Natural killer cell (primary cell): Measurements from ENCODE around the gene SYNM. TPM values are rescaled to one million over a fixed set of nuclear protein-coding genes. Genes with fewer than 3 reads are reported as not detected.

Experiments
- ATAC-seq, 3 donors: fragments of 150-1000 bp in 2 of 3; fragments of 200-7000 bp in 1 of 3; cut with Tn5 transposase; 1 replicate in 1 of 3; 2 replicates in 2 of 3; pipeline ENCODE4 v1.10.0; 2021; ENCODE audit warnings: mild to moderate bottlenecking in 2 of 3, moderate library complexity in 2 of 3
- DNase-seq, 2 donors: peaks; one replicate each; pipeline versions ENCODE4 v3.0.0 to v3.0.0-alpha.2; 2013 to 2021; ENCODE audit warnings: mixed read lengths in 1 of 2
- H3K27ac ChIP-seq: one replicate; pipeline ENCODE4 v1.5.1; 2013; ENCODE audit warnings: mild to moderate bottlenecking, low read length
- H3K27me3 ChIP-seq: one replicate; pipeline ENCODE4 v1.6.1; 2013; ENCODE audit warnings: low read length; ENCODE audit not compliant: control insufficient read depth, insufficient read depth
- H3K36me3 ChIP-seq: one replicate; pipeline ENCODE4 v1.6.1; 2013; ENCODE audit warnings: low read length; ENCODE audit not compliant: control insufficient read depth, insufficient read depth
- H3K4me1 ChIP-seq: one replicate; pipeline ENCODE4 v1.6.1; 2013; ENCODE audit warnings: low read length; ENCODE audit not compliant: control insufficient read depth, insufficient read depth
- H3K4me3 ChIP-seq: one replicate; pipeline ENCODE4 v1.5.1; 2013; ENCODE audit warnings: low read length
- H3K9me3 ChIP-seq: one replicate; pipeline ENCODE4 v1.6.1; 2013; ENCODE audit warnings: low read length; ENCODE audit not compliant: control insufficient read depth, insufficient read depth
- H3K27ac Mint-ChIP-seq, 2 donors: one replicate each; pipeline ENCODE4 v1.8.0; 2022; ENCODE audit warnings: mild to moderate bottlenecking in 2 of 2, mixed read lengths in 2 of 2, moderate library complexity in 1 of 2
- H3K27me3 Mint-ChIP-seq, 2 donors: one replicate each; pipeline ENCODE4 v1.8.0; 2022; ENCODE audit warnings: low read depth in 2 of 2, mixed read lengths in 2 of 2
- H3K36me3 Mint-ChIP-seq: one replicate; pipeline ENCODE4 v1.8.0; 2022; ENCODE audit warnings: mixed read lengths
- H3K4me1 Mint-ChIP-seq, 2 donors: one replicate each; pipeline ENCODE4 v1.8.0; 2022; ENCODE audit warnings: mixed read lengths in 2 of 2
- H3K4me3 Mint-ChIP-seq: one replicate; pipeline ENCODE4 v1.8.0; 2022; ENCODE audit warnings: mild to moderate bottlenecking, moderate library complexity, mixed read lengths
- H3K9me3 Mint-ChIP-seq, 2 donors: one replicate each; pipeline ENCODE4 v1.8.0; 2022; ENCODE audit warnings: mixed read lengths in 2 of 2
- WGBS: methylation state at CpG from one replicate; pipeline ENCODE4 v1.1.7; 2013; ENCODE audit warnings: missing lambda C conversion rate; ENCODE audit not compliant: insufficient coverage; 5-methylcytosine and 5-hydroxymethylcytosine counted together
- intact Hi-C: fragments of 100-400 bp; cut with micrococcal nuclease; formaldehyde crosslinking; loops from one replicate; pipeline ENCODE4 v1.14.2; 2022
- total RNA-seq, 4 donors: library from RNA; stranded (reverse); fragments of 120-200 nt in 1 of 4; gene quantifications; one replicate each; pipeline versions ENCODE4 v1.2.3 to v1.2.4, GENCODE V29; 2013 to 2022
- TF ChIP-seq, protein P1 (sequence below): fragments of 200-600 bp; IDR thresholded peaks from one replicate; pipeline ENCODE4 v1.8.0; 2022; ENCODE audit warnings: antibody characterized with exemption

SYNM gene
- total RNA-seq, 3 donors from 2014 or later (not counting 1 experiment from before 2014, with no cell fraction given) = 0.11 to 0.48 (median 0.42) TPM

DNA sequence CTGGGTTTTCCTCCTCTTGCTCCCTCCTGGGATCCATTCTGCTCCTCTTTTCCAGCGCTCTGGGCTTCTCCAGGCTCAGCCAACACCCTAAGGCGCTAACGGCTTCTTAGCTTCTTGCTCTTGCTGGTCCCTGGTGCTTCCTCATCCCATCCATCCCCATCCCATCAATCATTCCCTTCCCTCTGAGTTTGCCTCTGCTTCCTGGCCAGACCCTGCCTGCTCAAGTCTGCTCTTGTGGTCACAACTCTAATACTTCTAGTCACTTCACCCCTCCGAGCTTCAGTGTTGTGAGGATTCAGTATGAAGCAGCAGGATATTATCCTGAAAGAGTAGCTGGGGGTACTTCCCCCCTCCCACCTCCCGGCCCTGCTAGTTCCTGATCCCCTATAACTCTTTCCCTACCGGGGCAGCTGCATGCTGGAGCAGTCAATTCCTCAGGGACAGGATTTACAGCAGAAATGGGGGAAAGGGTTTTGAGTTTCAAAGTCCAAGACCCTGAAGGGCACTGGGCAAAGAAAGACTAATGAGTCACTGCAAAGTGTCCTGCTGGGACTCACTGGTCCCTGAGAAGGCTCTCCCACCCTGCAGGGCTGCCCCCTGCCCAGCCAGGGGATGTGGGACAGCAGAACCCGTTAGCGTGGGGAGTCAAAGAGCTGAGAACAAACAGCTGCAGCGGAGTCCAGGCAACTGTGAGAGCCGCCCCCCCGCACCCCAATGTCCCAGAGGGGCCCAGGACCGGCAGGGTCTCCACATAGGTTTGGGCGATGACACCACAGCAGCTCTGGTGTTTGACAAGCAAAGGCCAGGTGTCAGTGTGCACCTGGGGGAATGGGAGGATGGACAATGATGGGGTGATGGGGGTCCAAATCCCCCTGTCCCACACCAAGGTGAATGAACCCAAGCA, 2.3 kb upstream of the SYNM start:
- Mint-ChIP-seq H3K36me3 (no peaks in the 10 kb centered on the region), H3K4me3 (no peak overlapping the region), H3K27me3 (peaks cover 35 to 36% of the 10 kb centered on the region in 2 donors), H3K4me1 (peaks cover 0 to 10% of the 10 kb centered on the region in 2 donors), H3K9me3 (no peaks in the 10 kb centered on the region), H3K27ac (no peak overlapping the region)
- intact Hi-C loops = loop anchor here (5.0 kb wide), 1 partner anchor 110 kb away; no protein-coding TSS in a partner anchor
- no peaks in the 10 kb centered on the region for H3K9me3 ChIP-seq
- no peaks in the 10 kb centered on the region for H3K36me3 ChIP-seq
- DNase-seq = peak in 1 of 2 donors; percentile 8
- no peak for ATAC-seq
- H3K4me1 ChIP-seq = peaks cover 13% of the 10 kb centered on the region
- TF ChIP-seq, protein P1, sequence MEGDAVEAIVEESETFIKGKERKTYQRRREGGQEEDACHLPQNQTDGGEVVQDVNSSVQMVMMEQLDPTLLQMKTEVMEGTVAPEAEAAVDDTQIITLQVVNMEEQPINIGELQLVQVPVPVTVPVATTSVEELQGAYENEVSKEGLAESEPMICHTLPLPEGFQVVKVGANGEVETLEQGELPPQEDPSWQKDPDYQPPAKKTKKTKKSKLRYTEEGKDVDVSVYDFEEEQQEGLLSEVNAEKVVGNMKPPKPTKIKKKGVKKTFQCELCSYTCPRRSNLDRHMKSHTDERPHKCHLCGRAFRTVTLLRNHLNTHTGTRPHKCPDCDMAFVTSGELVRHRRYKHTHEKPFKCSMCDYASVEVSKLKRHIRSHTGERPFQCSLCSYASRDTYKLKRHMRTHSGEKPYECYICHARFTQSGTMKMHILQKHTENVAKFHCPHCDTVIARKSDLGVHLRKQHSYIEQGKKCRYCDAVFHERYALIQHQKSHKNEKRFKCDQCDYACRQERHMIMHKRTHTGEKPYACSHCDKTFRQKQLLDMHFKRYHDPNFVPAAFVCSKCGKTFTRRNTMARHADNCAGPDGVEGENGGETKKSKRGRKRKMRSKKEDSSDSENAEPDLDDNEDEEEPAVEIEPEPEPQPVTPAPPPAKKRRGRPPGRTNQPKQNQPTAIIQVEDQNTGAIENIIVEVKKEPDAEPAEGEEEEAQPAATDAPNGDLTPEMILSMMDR = no peak
- no peak overlapping the region for H3K4me3 ChIP-seq
- peaks cover 14% of the 10 kb centered on the region for H3K27me3 ChIP-seq
- WGBS = 74% methylated on average over 12 of the region's 13 CpGs
- no peak overlapping the region for H3K27ac ChIP-seq

DNA sequence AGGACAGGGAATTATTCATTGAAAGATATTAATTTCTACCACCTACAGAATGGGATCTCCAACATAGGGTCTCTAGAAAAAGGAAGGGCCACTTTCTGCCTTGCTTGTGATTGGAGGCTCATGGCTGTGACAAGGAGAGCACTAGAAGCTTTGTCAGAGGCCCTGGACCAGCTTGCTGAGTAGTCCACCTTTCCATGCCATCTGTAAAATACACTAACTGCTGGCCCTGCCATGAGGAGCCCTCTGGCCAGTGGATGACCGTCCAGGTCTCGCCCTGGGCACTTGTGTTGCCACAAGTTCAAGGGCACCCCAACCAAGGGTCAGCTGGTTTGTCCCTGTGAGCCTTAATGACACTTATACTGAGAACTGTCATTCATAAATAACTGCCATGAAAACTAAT, 1.6 kb upstream of the SYNM start:
- peak overlapping the region; percentile 32 for H3K4me3 Mint-ChIP-seq
- 93% methylated on average over 2 of the region's 2 CpGs for WGBS

DNA sequence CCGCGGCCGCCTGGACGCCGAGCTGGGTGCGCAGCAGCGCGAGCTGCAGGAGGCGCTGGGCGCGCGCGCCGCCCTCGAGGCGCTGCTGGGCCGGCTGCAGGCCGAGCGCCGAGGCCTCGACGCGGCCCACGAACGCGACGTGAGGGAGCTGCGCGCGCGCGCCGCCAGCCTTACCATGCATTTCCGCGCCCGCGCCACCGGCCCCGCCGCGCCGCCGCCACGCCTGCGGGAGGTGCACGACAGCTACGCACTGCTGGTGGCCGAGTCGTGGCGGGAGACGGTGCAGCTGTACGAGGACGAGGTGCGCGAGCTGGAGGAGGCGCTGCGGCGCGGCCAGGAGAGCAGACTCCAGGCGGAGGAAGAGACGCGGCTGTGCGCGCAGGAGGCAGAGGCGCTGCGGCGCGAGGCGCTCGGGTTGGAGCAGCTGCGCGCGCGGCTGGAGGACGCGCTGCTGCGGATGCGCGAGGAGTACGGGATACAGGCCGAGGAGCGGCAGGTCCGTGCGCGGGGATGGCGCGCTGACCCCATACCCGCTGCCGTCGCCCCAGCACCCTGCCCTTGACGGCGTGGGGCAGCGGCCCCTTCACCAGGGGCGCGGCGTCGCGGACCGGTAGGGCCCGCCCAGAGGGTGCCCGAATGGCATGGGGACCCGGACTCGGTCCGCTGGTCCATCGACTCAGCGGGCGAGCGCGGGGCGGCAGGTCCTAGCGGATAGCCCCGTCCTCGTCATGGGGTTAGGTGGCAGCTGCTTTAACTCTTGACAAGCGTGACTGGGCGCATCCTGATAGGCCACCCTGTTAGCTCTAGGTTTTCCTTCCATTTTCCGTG, 848 bp downstream of the SYNM start:
- 5% methylated on average over 116 of the region's 116 CpGs for WGBS
- DNase-seq (peak in 1 of 2 donors; percentile 61), ATAC-seq (peak in 2 of 3 donors; percentile 26 to 49)
- TF ChIP-seq, protein P1 = no peak
- Mint-ChIP-seq H3K27me3 (peaks cover 30 to 36% of the 10 kb centered on the region in 2 donors), H3K36me3 (no peaks in the 10 kb centered on the region), H3K27ac (no peak overlapping the region), H3K9me3 (no peaks in the 10 kb centered on the region), H3K4me3 (peak overlapping the region; percentile 45), H3K4me1 (peaks cover 0 to 6% of the 10 kb centered on the region in 2 donors)
- H3K4me1 ChIP-seq = peaks cover 11% of the 10 kb centered on the region
- no peaks in the 10 kb centered on the region for H3K9me3 ChIP-seq
- no peaks in the 10 kb centered on the region for H3K36me3 ChIP-seq
- peaks cover 8% of the 10 kb centered on the region for H3K27me3 ChIP-seq
- intact Hi-C loops = no loop called here
- H3K4me3 ChIP-seq = no peak overlapping the region
- no peak overlapping the region for H3K27ac ChIP-seq

More for the DNA sequence above, 1.6 kb upstream of the SYNM start:
- no peaks in the 10 kb centered on the region for H3K9me3 Mint-ChIP-seq
- DNase-seq (peak in 1 of 2 donors; percentile 1), ATAC-seq (no peak)
- peaks cover 35 to 36% of the 10 kb centered on the region in 2 donors for H3K27me3 Mint-ChIP-seq
- peaks cover 14% of the 10 kb centered on the region for H3K27me3 ChIP-seq
- no peak overlapping the region for H3K4me3 ChIP-seq
- TF ChIP-seq, protein P1 = no peak
- H3K27ac ChIP-seq = no peak overlapping the region
- intact Hi-C loops = loop anchor here (5.0 kb wide), 1 partner anchor 109 kb away; no protein-coding TSS in a partner anchor
- H3K4me1 ChIP-seq = peaks cover 15% of the 10 kb centered on the region
- no peak overlapping the region for H3K27ac Mint-ChIP-seq
- no peaks in the 10 kb centered on the region for H3K36me3 Mint-ChIP-seq
- no peaks in the 10 kb centered on the region for H3K36me3 ChIP-seq
- H3K4me1 Mint-ChIP-seq = peaks cover 0 to 10% of the 10 kb centered on the region in 2 donors
- H3K9me3 ChIP-seq = no peaks in the 10 kb centered on the region
